GF-D8 (cell line): Measurements from ENCODE around the gene IQGAP3.

Experiments
- DNase-seq: peaks from one replicate; lab custom pipeline; 2025; lab: John Stamatoyannopoulos, UW

The IQGAP3 gene

GRCh38 chr1:156496211-156496761 is 76.1 kb downstream of the IQGAP3 start:
- no peak for DNase-seq

DNA sequence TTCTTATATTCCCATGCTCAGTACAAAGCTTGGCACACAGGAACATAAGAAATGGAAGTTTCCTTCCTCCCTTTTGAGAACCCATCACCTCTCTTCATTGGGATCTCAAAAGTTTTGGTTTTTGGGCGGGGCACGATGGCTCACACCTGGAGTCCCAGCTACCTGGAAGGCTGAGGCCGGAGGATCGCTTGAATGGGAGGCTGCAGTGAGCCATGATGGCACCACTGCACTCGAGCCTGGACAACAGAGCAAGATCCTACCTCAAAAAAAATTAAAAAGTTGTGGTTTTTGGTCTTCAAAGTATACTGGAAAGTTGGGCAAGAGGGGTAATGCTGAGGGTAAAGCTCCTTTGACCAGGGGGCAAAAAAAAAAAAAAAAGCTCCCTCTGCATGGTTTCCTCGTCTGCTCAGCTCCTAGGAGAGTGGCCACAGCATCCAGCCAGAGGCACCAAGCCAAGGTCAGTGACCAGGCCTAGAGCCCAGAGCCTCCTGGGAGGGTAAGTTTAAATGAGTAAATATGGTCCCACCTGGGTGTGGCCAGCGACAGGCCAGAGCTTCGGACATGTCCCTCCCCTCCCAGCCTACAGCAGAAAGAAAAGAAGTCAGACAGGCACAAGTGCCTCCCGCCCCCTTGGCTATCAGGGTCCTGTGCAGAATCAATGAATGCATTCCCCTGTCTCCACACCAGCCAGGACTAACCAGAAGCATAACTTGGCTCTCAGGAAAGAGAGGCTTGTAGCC is 76.8 kb downstream of the IQGAP3 start:
- DNase-seq: no peak

DNA sequence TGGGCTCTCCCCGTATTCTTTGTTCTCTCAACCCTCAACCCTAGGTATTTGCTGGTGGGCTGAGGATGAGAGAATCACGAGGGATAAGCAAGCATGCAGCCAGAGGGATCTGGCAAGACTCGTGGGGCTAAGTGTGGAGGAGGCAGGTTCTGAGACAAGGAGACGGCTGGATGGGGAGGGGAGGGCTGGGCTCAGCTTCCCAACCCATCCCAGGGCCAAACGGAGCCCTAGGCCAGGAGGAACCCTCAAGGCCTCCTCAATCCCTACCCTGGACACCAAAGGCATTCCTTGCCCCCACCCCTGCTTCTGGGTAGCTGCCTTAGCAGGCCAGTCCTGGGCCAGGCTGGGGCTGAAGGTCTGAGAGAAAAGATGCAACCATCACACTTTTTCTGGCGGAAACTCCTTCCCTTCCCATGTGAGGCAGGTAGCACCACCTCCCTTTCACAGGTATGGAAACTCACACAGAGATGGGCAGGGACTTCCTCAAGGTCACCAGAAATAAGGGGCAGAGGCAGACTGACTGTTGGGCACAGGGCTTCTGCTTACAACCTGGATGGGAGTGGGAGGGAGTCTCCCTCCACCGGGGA is 78.0 kb downstream of the IQGAP3 start:
- DNase-seq: no peak

DNA sequence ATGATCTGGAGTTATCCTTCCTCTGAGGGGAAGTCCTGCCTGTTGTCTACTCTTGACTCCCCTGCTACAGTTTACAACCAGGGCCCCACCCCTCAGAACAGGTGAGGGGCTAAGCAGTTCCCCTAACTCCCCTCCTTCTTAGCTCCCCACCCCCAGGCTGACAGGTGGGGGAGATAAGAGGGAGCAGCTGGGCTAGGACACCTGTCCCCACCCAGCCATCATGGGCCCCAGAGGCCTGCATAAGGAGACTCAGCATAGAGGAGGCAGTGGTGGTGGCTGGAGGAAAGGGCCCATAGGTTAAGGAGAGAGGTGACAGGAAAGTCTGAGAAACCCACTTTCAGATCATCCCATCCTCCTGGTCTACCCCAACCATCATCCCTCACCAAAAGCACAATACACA is 78.6 kb downstream of the IQGAP3 start:
- DNase-seq: no peak

GRCh38 chr1:156493154-156493631 is 79.2 kb downstream of the IQGAP3 start:
- DNase-seq: no peak

DNA sequence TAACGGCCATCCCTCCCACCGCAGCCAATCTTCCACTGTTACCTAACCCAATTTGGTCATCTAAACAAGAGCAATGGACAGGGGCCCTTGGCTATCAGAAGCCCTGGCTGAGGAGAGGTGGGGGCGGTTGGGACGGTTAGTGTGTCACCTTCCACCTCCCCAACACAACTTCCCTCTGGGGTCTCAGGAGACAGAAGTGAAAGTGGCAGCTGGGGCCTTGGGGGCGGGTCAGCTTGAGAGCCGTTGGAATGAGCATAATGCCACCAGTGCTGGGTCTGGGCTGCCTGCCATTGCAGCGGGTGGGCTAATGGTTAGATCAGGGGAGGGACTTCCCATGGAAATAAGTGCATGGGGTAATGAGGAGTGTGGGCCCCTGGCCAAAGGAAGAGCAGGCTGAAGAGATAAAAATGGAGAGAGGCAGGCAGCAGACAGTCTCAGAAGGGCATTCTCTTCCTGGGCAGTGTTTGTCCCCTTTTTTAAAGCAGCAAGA is 79.7 kb downstream of the IQGAP3 start:
- peak; percentile 74 for DNase-seq

DNA sequence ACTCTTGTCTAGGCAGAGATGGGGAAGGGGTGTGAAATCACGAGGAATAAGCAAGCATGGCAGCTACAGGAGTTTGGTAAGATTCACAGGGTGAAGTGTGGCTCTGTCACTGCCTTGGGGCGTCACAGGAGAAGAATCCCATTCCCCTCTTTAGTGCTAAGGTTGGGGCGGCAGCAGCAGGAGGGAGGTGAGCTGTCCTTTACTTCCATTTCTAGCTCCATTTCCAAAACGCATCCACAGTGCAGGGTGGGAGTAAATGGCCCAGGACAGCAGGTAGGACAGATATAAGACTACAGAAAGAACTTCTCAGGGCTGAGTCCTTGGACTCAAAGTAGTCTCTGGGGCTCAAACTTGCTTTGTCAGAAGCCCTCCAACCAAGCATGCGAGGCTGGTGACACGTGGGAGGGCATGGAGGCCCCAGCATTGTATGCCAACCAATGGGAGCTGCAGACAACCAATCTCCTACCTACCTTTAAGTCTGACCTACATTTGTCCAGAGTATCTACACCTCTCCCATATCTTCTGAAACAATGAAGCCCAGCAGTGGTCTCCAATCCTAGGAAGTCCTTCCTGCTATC is 80.3 kb downstream of the IQGAP3 start:
- no peak for DNase-seq

DNA sequence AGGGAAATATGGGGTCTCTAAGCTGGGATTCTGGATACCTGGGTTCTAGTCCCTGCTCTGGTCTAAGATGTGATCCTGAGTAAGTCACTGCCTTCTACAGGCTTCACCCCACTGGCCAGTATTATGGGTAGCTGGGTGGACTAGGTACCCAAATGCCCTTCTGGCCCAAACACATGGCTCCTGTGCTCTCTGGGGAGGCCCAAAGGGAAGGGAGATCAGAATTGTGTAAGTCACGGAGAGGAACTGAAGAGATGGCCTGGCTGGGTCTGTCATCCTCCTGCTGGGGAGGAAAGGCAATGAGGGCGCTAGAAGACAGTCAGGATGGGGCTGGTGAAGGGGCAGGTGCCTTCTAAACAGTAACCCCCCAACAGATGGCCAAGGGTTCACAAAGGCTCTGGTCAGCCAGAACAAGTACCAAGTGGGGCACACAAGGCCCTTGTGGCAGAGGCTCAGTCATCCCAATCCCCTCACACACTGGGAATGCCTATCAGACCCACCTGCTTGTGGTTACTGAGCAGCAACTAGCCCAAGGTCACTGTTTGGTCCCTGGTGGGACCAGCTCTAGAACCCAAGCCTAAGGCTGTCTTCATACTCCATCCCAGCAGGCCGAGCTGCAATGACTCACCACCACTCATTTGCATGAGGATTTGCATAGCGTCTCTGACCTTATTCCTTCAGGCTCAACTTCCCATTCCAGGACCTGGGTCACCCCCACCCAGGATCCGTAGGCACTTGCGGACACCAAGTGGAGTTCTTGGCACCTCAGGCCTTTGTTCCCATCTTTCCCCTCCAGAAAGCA is 81.0 kb downstream of the IQGAP3 start:
- peak; percentile 19 for DNase-seq

DNA sequence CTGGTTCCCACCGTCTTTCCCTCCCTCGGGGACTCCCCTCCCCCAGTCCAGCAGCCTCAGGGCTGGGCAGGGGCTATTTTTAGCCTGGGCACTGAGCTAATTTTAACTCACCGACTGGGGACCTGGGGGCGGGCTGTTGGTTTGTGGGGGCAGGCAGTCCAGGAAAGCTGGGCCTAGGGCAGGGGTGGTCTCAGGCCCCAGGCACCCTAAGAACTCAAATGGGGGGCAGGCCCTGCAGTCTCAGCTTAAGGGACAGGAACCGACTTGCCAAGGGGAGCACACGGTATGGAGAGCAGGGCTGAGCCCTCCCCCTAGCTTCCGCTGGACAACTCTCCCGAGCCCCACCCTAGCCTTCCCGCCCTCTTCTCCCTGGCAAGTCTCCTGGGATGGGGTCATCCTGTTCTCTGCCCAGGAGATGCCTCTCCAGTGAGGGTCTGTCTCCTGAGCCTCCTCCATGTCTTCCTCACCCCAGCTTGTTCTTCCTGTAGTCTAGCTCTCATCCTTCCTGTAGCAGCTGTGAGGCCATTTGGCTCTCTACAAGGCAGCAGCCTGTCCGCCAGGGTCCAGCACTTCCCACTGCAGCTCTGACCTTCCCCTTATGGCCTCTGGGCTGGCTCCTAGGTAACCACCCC is 81.8 kb downstream of the IQGAP3 start:
- DNase-seq: no peak

DNA sequence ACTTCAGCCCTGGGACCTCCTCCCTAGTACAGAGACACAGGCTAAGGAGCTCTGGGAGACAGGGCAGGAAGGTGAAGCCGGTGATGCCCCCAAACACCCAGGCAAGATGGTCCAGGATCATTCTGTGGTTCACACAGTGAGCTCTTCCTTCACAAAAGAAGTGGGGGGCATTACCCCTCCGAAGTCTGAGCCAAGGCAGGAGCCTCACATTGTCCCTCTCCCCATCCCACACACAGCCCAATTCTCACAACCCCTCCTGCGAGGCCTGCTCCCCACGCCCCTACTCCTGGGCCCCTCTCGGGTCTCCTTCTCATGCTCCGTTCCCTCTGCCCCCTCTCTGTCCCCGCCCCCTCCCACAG is 82.5 kb downstream of the IQGAP3 start:
- DNase-seq: no peak

- DNase-seq: peak; percentile 37
Observed at GRCh38 chr1:156489166-156489934, 83.0 kb downstream of the IQGAP3 start.

GRCh38 chr1:156488566-156489165 is 83.7 kb downstream of the IQGAP3 start:
- DNase-seq: no peak

- DNase-seq: no peak
Observed at GRCh38 chr1:156487862-156488261, 84.5 kb downstream of the IQGAP3 start.

- no peak for DNase-seq
Observed at GRCh38 chr1:156486421-156487344, 85.7 kb downstream of the IQGAP3 start.

DNA sequence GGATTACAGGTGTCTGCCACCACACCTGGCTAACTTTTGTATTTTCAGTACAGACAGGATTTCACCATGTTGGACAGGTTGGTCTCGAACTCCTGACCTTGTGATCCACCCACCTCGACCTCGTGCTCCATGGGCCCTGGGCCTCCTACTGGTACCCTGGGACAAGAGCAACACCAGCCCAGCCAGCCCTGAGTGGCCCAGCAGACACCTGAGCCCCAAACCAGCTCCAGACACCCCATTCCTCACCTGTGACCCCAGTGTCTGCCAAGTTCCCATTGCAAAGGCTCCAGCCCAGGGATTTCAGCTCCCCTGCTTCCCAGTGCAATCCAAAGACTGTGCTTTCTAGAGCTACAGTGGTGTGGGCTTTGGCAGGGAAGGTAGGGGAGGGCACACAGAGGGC is 86.4 kb downstream of the IQGAP3 start:
- no peak for DNase-seq

DNA sequence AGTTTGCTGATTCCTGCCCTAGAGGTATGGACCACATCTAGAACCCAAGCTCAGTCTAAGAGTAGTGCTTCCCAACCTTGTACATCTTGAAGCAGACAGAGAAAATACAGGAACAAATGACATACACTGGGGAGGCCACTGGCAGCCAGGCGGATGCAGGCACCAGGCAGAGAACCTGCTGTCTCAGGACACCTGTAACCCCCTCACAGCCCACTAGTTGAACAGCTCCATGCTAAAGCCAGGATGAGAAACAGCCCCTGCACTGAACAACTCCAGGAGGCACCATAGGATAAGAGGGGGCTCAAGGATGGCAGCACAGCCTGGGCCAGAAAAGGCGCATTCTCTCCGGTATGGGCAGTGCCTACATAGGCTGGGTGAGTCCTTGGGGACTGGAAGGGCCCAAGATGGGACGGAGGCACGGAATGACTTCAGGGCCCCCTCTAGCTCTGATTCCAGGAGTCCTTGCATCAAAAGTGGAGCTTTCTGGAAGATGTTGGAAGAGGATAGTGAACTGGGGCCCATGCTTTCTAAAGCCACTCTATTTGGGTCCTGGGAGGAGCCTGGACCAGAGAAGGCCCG is 87.8 kb downstream of the IQGAP3 start:
- DNase-seq: no peak

GRCh38 chr1:156483397-156483796 is 89.0 kb downstream of the IQGAP3 start:
- no peak for DNase-seq

- no peak for DNase-seq
Observed at GRCh38 chr1:156482276-156482675, 90.1 kb downstream of the IQGAP3 start.

- DNase-seq: no peak
Observed at GRCh38 chr1:156481527-156481926, 90.8 kb downstream of the IQGAP3 start.
